ENCODE measurements around the gene DAPK1.

- TF ChIP-seq CTCF (IDR thresholded peaks at IDR 0.05; ENCODE audit: low read depth, low read length, poor library complexity, severe bottlenecking): no peak
- no peak for TF ChIP-seq EZH2phosphoT487 (IDR thresholded peaks at IDR 0.05; ENCODE audit: borderline replicate concordance, low read length)
Measured at GRCh38 chr9:87530716-87531115, 33.0 kb downstream of the DAPK1 start.
